Activated naive CD8-positive, alpha-beta T cell treated with anti-CD3 and anti-CD28 coated beads, Interleukin-2, amount 10 ng/mL, durations not matched to agents 7 days and 5 days (primary cell): Measurements from ENCODE around the gene SLC15A3. TPM values are rescaled to one million over a fixed set of nuclear protein-coding genes. Genes with fewer than 3 reads are reported as not detected.

Source experiments
- ATAC-seq: fragments of 150-1000 bp; cut with Tn5 transposase; one replicate; pipeline ENCODE4 v1.10.0; 2021; ENCODE audit warnings: low read depth, moderate library complexity
- POLR2A ChIA-PET: fragments of 350-600 bp; sonication (Branson Sonifier 250); formaldehyde crosslinking; loops from one replicate; lab custom pipeline; 2021; ENCODE audit warnings: antibody characterized with exemption; lab: Charles Lee
- DNase-seq: peaks from one replicate; pipeline ENCODE4 v3.0.0; 2021
- H3K27ac Mint-ChIP-seq: one replicate; pipeline ENCODE4 v1.8.0; 2022; ENCODE audit warnings: mild to moderate bottlenecking, mixed read lengths
- H3K27me3 Mint-ChIP-seq: one replicate; pipeline ENCODE4 v1.8.0; 2022; ENCODE audit warnings: mild to moderate bottlenecking, moderate library complexity, mixed read lengths
- H3K36me3 Mint-ChIP-seq: one replicate; pipeline ENCODE4 v1.8.0; 2021; ENCODE audit warnings: mild to moderate bottlenecking, mixed read lengths
- H3K4me1 Mint-ChIP-seq: one replicate; pipeline ENCODE4 v1.8.0; 2021; ENCODE audit warnings: mixed read lengths
- H3K4me3 Mint-ChIP-seq: one replicate; pipeline ENCODE4 v1.8.0; 2022; ENCODE audit warnings: mild to moderate bottlenecking, moderate library complexity, mixed read lengths
- H3K9me3 Mint-ChIP-seq: one replicate; pipeline ENCODE4 v1.8.0; 2021; ENCODE audit warnings: mixed read lengths
- total RNA-seq, 2 experiments: library from RNA; stranded (reverse); gene quantifications; one replicate each; pipeline ENCODE4 v1.2.3, GENCODE V29; 2021

The SLC15A3 gene
- total RNA-seq, 2 experiments from 2014 or later = 7.2 to 7.4 TPM

DNA sequence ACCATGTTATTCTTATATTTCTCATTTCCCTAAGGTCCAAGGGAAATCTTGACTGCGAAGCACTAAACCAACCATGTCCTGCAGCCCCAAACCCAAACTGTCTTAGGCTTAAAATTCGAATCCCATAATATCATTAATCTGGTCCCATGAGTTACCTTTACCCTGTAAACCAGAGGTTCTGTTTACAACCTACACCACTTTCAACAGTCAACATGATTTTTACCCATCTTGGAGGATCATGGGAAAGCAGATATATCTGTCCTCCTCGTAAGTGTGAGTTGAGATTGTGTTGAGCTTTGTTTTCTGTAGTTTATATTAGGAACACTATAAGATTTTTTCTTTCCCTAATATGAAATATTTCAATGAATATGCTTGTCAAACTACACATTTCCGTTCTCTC, 52.0 kb downstream of the SLC15A3 start:
- Mint-ChIP-seq H3K4me3 (no peak overlapping the region), H3K9me3 (no peaks in the 10 kb centered on the region), H3K36me3 (peaks cover 13% of the 10 kb centered on the region)

DNA sequence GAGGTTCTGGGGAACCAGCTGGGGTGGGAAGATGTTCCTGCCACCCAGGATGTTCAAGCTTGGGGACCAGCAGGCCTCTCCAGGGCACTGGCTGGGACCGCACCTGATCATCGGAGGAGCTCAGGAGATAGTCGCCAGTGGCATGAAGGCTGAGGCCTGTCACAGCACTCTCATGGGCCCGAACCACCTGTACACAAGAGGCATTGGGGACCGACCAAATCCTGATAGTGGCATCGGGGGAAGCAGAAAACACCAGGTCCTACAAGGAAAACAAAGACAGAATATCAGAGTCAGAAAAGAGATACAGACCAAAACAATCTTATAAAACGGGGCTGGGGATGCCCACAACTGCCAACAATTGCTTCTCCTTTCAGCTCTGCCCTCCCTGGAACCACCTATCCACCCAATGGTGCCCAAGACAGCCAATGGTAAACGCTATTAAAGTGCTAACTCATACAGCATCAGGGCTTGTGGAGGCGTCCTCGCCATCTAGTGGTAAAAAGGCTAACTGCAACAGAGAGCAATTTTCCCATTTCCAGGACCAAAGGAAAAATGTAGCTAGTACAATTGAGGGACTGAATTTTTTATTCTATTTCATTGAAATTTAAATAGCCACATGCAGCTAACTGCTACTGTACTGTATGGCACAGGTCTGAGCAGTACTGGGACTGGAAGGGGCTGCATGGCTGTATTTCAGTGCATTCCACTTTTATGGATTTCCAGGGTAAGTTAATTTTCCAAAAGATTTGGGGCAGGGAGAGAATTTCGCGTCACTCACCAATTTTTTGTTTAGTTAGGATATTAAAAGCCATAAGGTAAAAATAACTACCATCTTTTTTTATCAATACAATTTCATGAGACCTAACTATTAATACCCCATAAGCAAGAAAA, 52.7 kb downstream of the SLC15A3 start:
- Mint-ChIP-seq H3K4me1 (peaks cover 9% of the 10 kb centered on the region), H3K9me3 (no peaks in the 10 kb centered on the region), H3K27ac (peak overlapping the region; percentile 31), H3K36me3 (peaks cover 13% of the 10 kb centered on the region), H3K4me3 (no peak overlapping the region), H3K27me3 (no peaks in the 10 kb centered on the region)
- ATAC-seq (peak; percentile 78), DNase-seq (no peak)
- POLR2A ChIA-PET = no interaction called here

More for the DNA sequence above, 52.0 kb downstream of the SLC15A3 start:
- DNase-seq (no peak), ATAC-seq (no peak)
- POLR2A ChIA-PET = no interaction called here
- peaks cover 14% of the 10 kb centered on the region for H3K4me1 Mint-ChIP-seq
- H3K27me3 Mint-ChIP-seq = no peaks in the 10 kb centered on the region
- H3K27ac Mint-ChIP-seq = no peak overlapping the region

DNA sequence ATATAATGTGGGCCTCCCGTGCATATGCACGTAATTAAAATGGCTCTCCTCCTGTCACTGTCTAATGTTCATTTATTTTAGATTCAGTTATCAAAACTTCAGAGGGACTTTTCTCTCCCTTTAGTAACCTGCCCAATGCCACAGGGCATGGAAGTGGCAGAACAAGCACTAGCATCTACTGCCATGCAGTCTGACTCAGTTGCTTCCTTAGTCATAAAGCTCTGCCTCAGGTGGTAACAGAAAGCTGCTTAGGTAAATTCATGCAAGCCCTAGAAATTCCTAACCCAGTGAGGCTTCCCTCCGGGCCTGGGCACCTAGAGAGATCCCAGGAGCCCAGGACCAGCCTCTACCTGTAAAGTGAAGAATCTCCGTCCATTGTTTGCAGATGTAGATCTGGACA, 54.5 kb downstream of the SLC15A3 start:
- POLR2A ChIA-PET = no interaction called here
- Mint-ChIP-seq H3K27me3 (no peaks in the 10 kb centered on the region), H3K9me3 (no peaks in the 10 kb centered on the region), H3K4me1 (no peaks in the 10 kb centered on the region), H3K36me3 (peaks cover 13% of the 10 kb centered on the region), H3K27ac (no peak overlapping the region), H3K4me3 (no peak overlapping the region)
- DNase-seq = no peak
- ATAC-seq = no peak

DNA sequence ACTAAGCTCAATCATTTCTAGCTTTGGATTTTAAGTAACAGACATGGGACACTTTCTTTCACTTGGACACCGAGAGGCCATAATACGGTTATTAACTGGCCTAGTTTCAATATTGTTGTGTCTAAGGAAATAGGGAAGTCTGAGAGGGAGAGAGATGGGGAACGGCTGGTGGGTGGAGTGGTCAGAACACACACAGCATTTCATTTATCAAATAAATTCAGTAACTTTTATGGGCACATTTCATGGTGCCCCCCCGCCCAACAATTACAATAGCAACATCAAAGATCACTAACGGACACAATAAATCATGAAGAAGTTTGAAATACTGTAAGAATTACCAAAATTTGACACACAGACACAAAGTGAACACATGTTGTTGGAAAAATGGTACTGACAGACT, 56.3 kb downstream of the SLC15A3 start:
- peaks cover 15% of the 10 kb centered on the region for H3K36me3 Mint-ChIP-seq
- no peak for DNase-seq
- H3K4me3 Mint-ChIP-seq = no peak overlapping the region
- no peak for ATAC-seq
- H3K9me3 Mint-ChIP-seq = no peaks in the 10 kb centered on the region
- POLR2A ChIA-PET = interaction anchor here (0.8 to 1.0 kb wide), 2 partner anchors 10 to 18 kb away, joined by 3 read pairs; partner anchors contain the start of gene TMEM109
- no peak overlapping the region for H3K27ac Mint-ChIP-seq
- H3K27me3 Mint-ChIP-seq = no peaks in the 10 kb centered on the region
- no peaks in the 10 kb centered on the region for H3K4me1 Mint-ChIP-seq

DNA sequence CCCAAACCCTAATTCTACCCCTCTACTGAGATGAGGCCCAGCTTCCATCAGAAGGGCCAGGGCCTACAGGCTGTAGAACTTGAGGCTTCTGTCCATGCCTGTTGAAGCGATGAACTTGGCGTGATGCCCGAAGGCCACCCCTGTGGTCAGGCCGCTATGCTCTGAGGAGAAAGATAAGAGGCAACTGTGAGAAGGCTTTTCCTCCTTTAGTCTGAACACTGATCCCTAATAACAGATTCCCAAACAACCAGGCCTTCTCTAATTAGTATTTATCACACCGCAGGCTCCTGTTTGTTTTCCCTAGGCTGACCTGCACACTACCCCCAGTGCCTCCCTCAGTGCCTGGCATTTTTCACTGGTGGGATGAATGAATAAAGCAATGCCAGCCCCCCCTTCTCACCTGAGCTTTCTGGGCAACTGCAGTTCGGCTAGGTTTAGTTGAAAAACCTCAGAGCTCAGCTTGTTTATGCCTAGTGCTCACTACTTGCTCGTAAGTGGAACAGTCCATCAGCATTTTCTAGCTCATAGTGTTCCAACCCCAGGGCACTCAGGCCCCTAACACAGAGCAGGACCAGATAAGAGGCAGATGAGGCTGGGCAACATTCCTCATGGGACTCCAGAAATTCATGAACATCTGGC, 60.8 kb downstream of the SLC15A3 start:
- Mint-ChIP-seq H3K36me3 (peaks cover 13% of the 10 kb centered on the region), H3K4me1 (peaks cover 4% of the 10 kb centered on the region)
- no peak for DNase-seq

DNA sequence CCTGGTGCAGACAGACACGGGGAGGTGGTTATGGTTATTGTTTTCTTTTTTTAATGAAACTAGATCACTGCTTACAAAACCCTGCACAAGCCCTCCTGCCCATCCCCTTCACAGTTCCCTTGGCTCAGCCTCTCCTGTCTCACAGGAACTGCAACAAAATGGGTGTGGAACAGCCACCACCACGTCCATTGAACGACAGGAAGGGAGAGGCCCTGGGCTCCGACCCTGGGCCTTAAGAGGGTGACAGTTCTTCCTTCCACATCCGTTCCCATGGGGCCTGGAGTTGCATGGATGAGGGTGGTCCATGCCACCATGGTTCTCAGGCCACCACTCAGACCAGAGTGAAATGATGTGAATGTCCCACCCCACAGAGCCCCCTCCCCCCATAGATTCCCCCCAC, 61.3 kb downstream of the SLC15A3 start:
- H3K4me1 Mint-ChIP-seq = peaks cover 4% of the 10 kb centered on the region
- H3K9me3 Mint-ChIP-seq = no peaks in the 10 kb centered on the region
- no peak for ATAC-seq
- POLR2A ChIA-PET = interaction anchor here (0.6 to 0.8 kb wide), 2 partner anchors 19 to 115 kb away, joined by 3 to 5 read pairs; no protein-coding TSS in a partner anchor
- H3K36me3 Mint-ChIP-seq = peaks cover 15% of the 10 kb centered on the region
- DNase-seq = no peak
- no peak overlapping the region for H3K4me3 Mint-ChIP-seq
- no peak overlapping the region for H3K27ac Mint-ChIP-seq
- no peaks in the 10 kb centered on the region for H3K27me3 Mint-ChIP-seq

More for the DNA sequence above, 60.8 kb downstream of the SLC15A3 start:
- H3K27ac Mint-ChIP-seq = no peak overlapping the region
- no peaks in the 10 kb centered on the region for H3K9me3 Mint-ChIP-seq
- no peaks in the 10 kb centered on the region for H3K27me3 Mint-ChIP-seq
- POLR2A ChIA-PET = interaction anchor here (0.6 to 0.8 kb wide), 2 partner anchors 19 to 115 kb away, joined by 3 to 5 read pairs; no protein-coding TSS in a partner anchor
- no peak for ATAC-seq
- no peak overlapping the region for H3K4me3 Mint-ChIP-seq

DNA sequence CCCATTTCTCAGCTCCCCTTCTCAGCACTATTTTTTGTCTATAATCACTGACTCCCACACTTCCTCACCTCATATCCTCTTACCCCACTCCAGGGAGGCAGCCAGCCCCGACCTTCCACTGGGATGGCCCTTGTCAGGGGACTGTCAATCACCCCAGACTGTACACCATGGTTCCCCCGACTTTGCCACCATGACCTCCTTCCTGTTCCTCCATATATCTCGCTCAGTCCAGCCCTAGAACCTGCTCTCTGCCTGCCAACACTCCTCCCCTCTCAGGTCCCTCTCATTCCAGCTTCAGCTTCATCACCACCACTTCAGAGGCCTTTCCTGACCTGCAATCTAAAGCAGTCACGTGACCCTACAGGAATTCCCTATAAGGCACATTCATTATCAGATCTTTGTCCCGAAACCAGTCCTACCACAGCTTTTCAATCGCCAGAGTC, 62.1 kb downstream of the SLC15A3 start:
- H3K36me3 Mint-ChIP-seq = peaks cover 22% of the 10 kb centered on the region
- POLR2A ChIA-PET = interaction anchor here (0.8 kb wide), 1 partner anchor 18 kb away, joined by 3 read pairs; no protein-coding TSS in a partner anchor
- DNase-seq = no peak

DNA sequence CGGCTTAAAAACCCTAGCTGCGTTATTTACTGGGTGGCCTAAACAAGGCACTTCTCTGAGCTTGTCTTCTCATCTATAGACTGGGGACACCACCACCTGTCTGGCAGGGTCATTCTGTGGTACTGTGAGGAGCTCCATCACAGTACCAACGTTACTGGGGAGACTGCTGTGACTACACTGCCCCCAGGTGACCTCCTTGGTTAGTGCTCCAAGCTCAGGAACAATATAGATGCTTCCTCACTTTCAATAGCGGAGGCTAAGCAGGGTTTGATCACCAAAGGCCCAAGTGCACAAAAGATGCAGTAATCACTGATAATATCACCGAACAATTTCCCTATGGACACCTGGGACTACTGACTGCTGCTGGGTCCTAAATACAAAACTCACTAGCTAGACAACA, 64.4 kb downstream of the SLC15A3 start:
- ATAC-seq = peak; percentile 99
- Mint-ChIP-seq H3K36me3 (peaks cover 26% of the 10 kb centered on the region), H3K27me3 (no peaks in the 10 kb centered on the region), H3K4me3 (no peak overlapping the region), H3K4me1 (peaks cover 9% of the 10 kb centered on the region), H3K27ac (no peak overlapping the region), H3K9me3 (no peaks in the 10 kb centered on the region)
- DNase-seq = peak; percentile 55
- POLR2A ChIA-PET = interaction anchor here (0.7 to 2.8 kb wide), 8 partner anchors 17 to 112 kb away, joined by 3 to 35 read pairs (median 6); partner anchors contain the start of gene PTGDR2

More for the DNA sequence above, 62.1 kb downstream of the SLC15A3 start:
- ATAC-seq = no peak
- H3K4me3 Mint-ChIP-seq = no peak overlapping the region
- H3K4me1 Mint-ChIP-seq = peaks cover 4% of the 10 kb centered on the region
- no peaks in the 10 kb centered on the region for H3K27me3 Mint-ChIP-seq
- no peaks in the 10 kb centered on the region for H3K9me3 Mint-ChIP-seq
- peak overlapping the region; percentile 11 for H3K27ac Mint-ChIP-seq

Other genes with a start within 250 kb of the SLC15A3 start
- gene MS4A18, start 227.5 kb downstream of the SLC15A3 start, total RNA-seq = not detected
- gene MS4A15, start 195.3 kb downstream of the SLC15A3 start, total RNA-seq = not detected
- not detected for gene MS4A10, start 166.8 kb downstream of the SLC15A3 start, total RNA-seq
- 10 to 100 TPM; 16.9 to 17.1 TPM for gene CCDC86, start 110.1 kb downstream of the SLC15A3 start, total RNA-seq
- gene PTGDR2, start 96.2 kb downstream of the SLC15A3 start, total RNA-seq = 1 to 10 TPM; 2.5 to 2.9 TPM
- gene ZP1, start 84.6 kb downstream of the SLC15A3 start, total RNA-seq = under 1 TPM; 0.44 to 0.60 TPM
- 100 to 1,000 TPM in 1 of 2 experiments, 10 to 100 TPM in 1; 97.7 to 103 TPM for gene PRPF19, start 45.6 kb downstream of the SLC15A3 start, total RNA-seq
- 100 to 1,000 TPM in 1 of 2 experiments, 10 to 100 TPM in 1; 97.8 to 102 TPM for gene TMEM109, start 38.0 kb downstream of the SLC15A3 start, total RNA-seq
- gene TMEM132A, start 27.7 kb downstream of the SLC15A3 start, total RNA-seq = 1 to 10 TPM in 1 of 2 experiments, under 1 TPM in 1; 0.80 to 1.3 TPM
- 100 to 1,000 TPM; 274 to 285 TPM for gene CD6, start 19.5 kb upstream of the SLC15A3 start, total RNA-seq
- gene CD5, start 150.3 kb upstream of the SLC15A3 start, total RNA-seq = 100 to 1,000 TPM; 303 to 313 TPM
- 1 to 10 TPM; 5.6 to 6.0 TPM for gene VPS37C, start 209.2 kb upstream of the SLC15A3 start, total RNA-seq